Fibroblast of skin of abdomen (primary cell): ENCODE results near the gene GPR107.
A peak's percentile ranks its signal among the peaks of the same experiment; 100 is the strongest.

ENCODE experiments used
- DNase-seq: peaks from one replicate; pipeline ENCODE4 v3.0.0-alpha.2; 2013

Gene GPR107

DNA sequence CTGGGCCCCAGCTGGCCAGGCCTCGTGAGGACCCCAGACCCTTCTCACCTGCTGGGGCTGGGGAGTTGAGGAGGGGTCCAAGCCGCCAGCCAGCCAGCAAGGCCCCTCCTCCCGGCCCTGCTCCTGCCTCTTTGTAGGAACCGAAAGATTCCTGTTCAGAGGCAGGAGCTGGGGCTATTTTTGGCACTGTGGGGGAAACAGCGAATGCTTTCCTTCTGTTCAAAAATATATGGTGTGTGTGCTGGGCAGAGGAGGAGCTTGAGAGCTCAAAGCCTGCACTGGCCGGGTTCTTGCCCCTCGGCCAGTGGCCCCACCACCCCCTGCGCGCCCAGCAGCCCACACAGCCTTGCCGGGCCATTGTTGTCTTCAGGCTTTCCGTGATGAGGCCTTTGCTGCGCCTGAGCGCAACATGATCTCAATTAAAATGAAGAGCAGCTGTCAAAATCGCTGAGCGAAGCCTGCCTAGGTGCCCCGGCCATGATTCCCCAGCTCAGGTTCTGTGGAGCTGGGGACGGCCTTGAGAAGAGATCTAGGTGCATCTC is 131.9 kb downstream of the GPR107 start:
- peak; percentile 54 for DNase-seq

DNA sequence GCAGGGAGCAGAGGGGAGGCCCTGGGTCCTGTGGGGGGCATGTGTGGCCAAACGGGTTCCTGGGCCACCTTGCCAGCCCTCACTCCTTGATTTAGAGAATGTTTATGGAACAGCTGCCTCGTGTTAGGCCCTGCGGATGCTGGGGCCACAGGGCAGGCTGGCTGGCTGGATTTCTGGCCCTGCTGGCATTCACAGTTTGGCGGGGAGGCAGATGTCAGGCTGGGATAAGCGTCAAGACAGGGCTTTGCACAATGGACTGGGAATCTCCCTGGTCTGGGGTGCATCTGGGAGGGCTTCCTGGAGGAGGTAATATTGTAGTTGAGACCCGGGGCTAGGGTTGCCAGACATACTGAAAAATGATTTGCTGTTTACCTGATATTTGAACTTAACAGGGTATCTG is 132.3 kb downstream of the GPR107 start:
- no peak for DNase-seq

DNA sequence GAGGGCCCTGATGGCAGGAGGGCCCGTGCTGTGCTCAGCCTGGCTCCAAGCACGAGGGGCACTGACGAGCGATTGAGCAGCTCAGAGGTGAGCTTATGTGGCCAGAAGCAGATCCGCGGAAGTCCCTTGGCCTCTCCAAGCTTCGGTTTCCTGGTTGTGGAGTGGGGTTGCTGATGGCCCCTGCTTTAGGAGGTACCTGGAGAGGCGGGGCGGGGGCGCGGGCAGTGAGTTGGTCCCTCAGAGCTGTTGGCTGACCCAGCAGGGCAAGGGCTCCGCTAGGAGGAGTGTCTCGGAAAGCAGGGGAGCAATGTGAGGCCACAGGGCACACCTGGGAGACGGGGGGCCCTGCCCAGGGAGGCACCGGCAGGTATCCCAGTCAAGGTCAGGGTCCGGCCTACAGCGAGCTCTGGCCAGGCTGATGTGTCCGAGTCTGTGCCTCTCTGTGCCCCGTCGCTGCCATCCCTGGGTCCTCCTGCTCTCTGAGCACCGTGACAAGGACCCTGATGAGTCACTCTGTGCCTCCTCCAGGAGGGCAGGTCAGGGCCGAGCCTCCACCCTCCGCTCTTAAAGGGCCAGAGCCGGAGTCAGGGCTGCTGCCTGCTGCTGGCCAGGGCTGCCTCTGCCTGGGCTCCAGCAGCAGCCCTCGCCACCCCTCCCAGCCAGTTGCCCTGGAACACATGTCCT is 133.3 kb downstream of the GPR107 start:
- no peak for DNase-seq

DNA sequence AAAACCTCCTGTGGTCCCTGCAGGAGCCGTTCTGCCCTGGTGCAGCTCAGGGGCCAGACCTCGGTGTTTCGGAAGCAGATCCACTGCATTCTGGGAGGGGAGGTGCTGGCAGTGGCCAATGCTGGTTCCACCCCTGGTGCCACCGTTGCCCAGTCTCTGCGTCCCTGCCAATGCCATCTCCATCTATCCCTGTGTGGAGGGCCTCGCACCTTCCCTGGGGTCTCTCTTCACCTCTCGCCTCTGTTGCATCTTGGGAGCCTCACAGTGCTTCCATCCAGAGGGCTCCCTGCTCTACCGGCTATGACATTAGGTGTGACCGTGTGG is 133.8 kb downstream of the GPR107 start:
- DNase-seq, result no peak

DNA sequence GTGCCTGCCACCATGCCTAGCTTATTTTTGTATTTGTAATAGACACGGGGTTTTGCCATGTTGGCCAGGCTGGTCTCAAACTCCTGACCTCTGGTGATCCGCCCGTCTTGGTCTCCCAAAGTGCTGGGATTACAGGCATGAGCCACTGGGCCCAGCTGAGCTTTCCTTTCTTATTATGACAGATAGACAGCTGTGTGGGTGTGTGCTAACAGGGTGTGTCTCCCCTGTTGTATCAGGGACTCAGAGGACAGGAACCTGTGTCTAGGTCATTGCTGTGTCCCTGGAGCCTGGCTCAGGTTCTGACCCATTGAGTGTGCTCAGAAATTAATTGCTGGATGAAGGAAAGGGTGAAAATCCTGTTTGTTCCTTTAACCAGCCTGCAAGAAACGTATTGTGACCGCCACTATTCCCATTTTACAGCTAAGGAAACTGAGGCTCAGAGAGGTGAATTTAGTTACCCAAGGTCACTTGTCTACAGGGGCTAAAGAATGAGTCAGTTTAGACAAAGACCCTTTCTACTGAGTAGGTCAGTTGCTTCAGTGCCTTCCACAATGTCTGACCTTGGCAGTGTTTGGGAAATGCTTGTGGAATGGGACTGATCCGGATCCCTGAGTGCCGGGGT is 135.3 kb downstream of the GPR107 start:
- DNase-seq, result no peak
